Cardiac fibroblast (primary cell): ENCODE data around the gene MIOS.

Experiments
- DNase-seq, 2 donors: peaks; one replicate each; pipeline versions ENCODE4 v3.0.0 to v3.0.0-alpha.2; 2010; ENCODE audit warnings: low read depth in 2 of 2
- H3K4me3 ChIP-seq, 2 donors: replicated peaks in 1 of 2; 1 replicate in 1 of 2; 2 replicates in 1 of 2; pipeline ENCODE4 v1.5.1; 2011; ENCODE audit warnings: low read depth in 2 of 2, low read length in 2 of 2, mild to moderate bottlenecking in 2 of 2, moderate library complexity in 1 of 2
- CTCF ChIP-seq: IDR thresholded peaks from one replicate; pipeline ENCODE4 v1.5.1; 2011; ENCODE audit warnings: low read depth, mild to moderate bottlenecking, low read length, inconsistent platforms

The MIOS gene

GRCh38 chr7:7585241-7585928 lies 18.7 kb downstream of the MIOS start:
- DNase-seq, result no peak
- no peak overlapping the region for H3K4me3 ChIP-seq
- no peak for TF ChIP-seq CTCF

GRCh38 chr7:7595451-7595850 lies 28.8 kb downstream of the MIOS start:
- H3K4me3 ChIP-seq, result no peak overlapping the region
- TF ChIP-seq CTCF, result no peak
- peak; percentile 52 to 53 for DNase-seq

GRCh38 chr7:7596176-7596575 lies 29.5 kb downstream of the MIOS start:
- H3K4me3 ChIP-seq, result no peak overlapping the region
- no peak for TF ChIP-seq CTCF
- no peak for DNase-seq

GRCh38 chr7:7607010-7607409 lies 40.3 kb downstream of the MIOS start:
- no peak for TF ChIP-seq CTCF
- H3K4me3 ChIP-seq, result no peak overlapping the region
- no peak for DNase-seq

- H3K4me3 ChIP-seq, result no peak overlapping the region
- DNase-seq, result no peak
- no peak for TF ChIP-seq CTCF
Measured at GRCh38 chr7:7609330-7609729, 42.6 kb downstream of the MIOS start.

- no peak for TF ChIP-seq CTCF
Measured at GRCh38 chr7:7612519-7612918, 45.8 kb downstream of the MIOS start.

GRCh38 chr7:7613210-7613609 lies 46.5 kb downstream of the MIOS start:
- no peak for TF ChIP-seq CTCF
- DNase-seq, result no peak
- H3K4me3 ChIP-seq, result no peak overlapping the region

More at GRCh38 chr7:7612519-7612918, 45.8 kb downstream of the MIOS start:
- no peak overlapping the region for H3K4me3 ChIP-seq
- DNase-seq, result no peak
